C4-2B (cell line): ENCODE data around the gene MED13L.

ENCODE experiments used
- ZFX ChIP-seq: fragments of 450-650 bp; IDR thresholded peaks from 2 replicates; pipeline ENCODE4 v1.6.1; 2017
- TF ChIP-seq, protein P1 (sequence below): fragments of 450-650 bp; conservative IDR thresholded peaks from 2 replicates; pipeline ENCODE4 v1.5.1; 2017; ENCODE audit warnings: mild to moderate bottlenecking

DNA sequence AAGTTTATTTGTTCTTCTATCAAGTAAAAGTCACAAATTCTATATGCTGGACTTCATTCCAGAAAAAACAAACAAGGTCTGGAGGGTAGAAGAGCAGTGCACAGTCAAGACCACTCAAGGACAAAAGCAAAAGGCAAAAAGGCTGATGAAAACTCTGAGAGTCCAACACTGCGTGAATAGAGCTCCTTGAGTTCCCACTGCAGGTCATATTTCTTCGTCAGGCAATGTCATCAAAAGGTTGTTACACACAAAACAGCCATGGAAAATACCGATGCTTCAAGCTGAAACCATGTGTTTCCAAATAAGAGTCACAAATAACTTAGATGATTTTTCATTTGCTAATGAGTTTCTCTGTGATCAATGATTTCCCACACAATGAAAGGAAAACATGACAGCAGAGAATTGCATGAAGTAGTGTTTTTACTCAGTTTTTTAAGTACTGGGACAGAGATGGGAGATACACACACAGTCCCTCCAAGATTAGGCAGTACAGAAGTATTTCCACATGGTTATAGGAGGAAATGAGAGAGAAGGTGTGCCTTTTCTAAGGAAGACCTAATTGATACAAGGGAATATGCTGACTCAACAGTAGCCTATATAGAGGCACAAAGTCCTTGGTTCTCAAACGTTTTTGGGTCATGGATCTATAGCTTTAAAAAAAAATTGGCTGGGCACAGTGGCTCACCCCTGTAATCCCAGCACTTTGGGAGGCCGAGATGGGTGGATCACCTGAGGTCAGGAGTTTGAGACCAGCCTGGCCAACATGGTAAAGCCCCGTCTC lies 177.7 kb downstream of the MED13L start:
- TF ChIP-seq, protein P1, sequence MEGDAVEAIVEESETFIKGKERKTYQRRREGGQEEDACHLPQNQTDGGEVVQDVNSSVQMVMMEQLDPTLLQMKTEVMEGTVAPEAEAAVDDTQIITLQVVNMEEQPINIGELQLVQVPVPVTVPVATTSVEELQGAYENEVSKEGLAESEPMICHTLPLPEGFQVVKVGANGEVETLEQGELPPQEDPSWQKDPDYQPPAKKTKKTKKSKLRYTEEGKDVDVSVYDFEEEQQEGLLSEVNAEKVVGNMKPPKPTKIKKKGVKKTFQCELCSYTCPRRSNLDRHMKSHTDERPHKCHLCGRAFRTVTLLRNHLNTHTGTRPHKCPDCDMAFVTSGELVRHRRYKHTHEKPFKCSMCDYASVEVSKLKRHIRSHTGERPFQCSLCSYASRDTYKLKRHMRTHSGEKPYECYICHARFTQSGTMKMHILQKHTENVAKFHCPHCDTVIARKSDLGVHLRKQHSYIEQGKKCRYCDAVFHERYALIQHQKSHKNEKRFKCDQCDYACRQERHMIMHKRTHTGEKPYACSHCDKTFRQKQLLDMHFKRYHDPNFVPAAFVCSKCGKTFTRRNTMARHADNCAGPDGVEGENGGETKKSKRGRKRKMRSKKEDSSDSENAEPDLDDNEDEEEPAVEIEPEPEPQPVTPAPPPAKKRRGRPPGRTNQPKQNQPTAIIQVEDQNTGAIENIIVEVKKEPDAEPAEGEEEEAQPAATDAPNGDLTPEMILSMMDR, result no peak
- TF ChIP-seq ZFX, result no peak
